CD4-positive, alpha-beta T cell treated with Interleukin-15 for 4 hours (primary cell): ENCODE data around the gene PTMA.
"Not testable (repeated sequence)": the region's sequence is repeated elsewhere in the genome, so short reads cannot be mapped to it uniquely, and the experiment has no call there.

Experiments
- DNase-seq: peaks from one replicate; pipeline ENCODE4 v3.0.0-alpha.2; 2020; ENCODE audit warnings: low spot score

The PTMA gene

GRCh38 chr2:231707927-231708772, at the start of gene PTMA:
Gene PTMA, plus strand, starts transcription at chr2:231708525. Its CDS starts 182 bp downstream, at chr2:231708707.
- peak; percentile 100 for DNase-seq

GRCh38 chr2:231660073-231660472, 48.3 kb upstream of the PTMA start:
- not testable (repeated sequence) for DNase-seq

GRCh38 chr2:231660860-231661259, 47.5 kb upstream of the PTMA start:
- DNase-seq = no peak

- no peak for DNase-seq
Measured at GRCh38 chr2:231661422-231662027, 46.8 kb upstream of the PTMA start.

- DNase-seq = peak; percentile 98
Measured at GRCh38 chr2:231662028-231662810, 46.1 kb upstream of the PTMA start.

GRCh38 chr2:231662811-231663457, 45.4 kb upstream of the PTMA start:
- no peak for DNase-seq

- DNase-seq = no peak
Measured at GRCh38 chr2:231663458-231664212, 44.7 kb upstream of the PTMA start.

GRCh38 chr2:231664727-231665126, 43.6 kb upstream of the PTMA start:
- no peak for DNase-seq

- DNase-seq = no peak
Measured at GRCh38 chr2:231665245-231666170, 42.8 kb upstream of the PTMA start.

GRCh38 chr2:231666171-231667095, 41.9 kb upstream of the PTMA start:
- DNase-seq = no peak

- DNase-seq = no peak
Measured at GRCh38 chr2:231667096-231667427, 41.3 kb upstream of the PTMA start.

GRCh38 chr2:231667496-231667895, 40.8 kb upstream of the PTMA start:
- no peak for DNase-seq

GRCh38 chr2:231668981-231669380, 39.3 kb upstream of the PTMA start:
- no peak for DNase-seq

- DNase-seq = no peak
Measured at GRCh38 chr2:231671270-231672050, 36.9 kb upstream of the PTMA start.

- no peak for DNase-seq
Measured at GRCh38 chr2:231672617-231673347, 35.5 kb upstream of the PTMA start.

- DNase-seq = no peak
Measured at GRCh38 chr2:231673348-231673770, 35.0 kb upstream of the PTMA start.

GRCh38 chr2:231674587-231675338, 33.6 kb upstream of the PTMA start:
- DNase-seq = peak; percentile 47
